ENCODE results near the gene ATP6V0E1.
A peak's percentile ranks its signal among the peaks of the same experiment; 100 is the strongest.

GRCh38 chr5:172943283-172943841, 40.2 kb upstream of the ATP6V0E1 start:
- no peak for TF ChIP-seq FOXP2 (optimal IDR thresholded peaks at IDR 0.05; ENCODE audit: borderline replicate concordance, extremely low read depth, extremely low read length, insufficient read depth)
- peak; percentile 50; the same call in 1 of the 2 replicates for TF ChIP-seq TAF1 (IDR thresholded peaks at IDR 0.05; ENCODE audit: borderline replicate concordance, insufficient read depth, low read length)
- no peak; a peak in 1 of 4 replicates for TF ChIP-seq REST (IDR thresholded peaks at IDR 0.05; ENCODE audit: insufficient read depth in 1 of 2, low read depth in 2 of 2, low read length in 2 of 2)
